Measurements from ENCODE around the gene ANKRD27.
"Not testable (repeated sequence)": the region's sequence is repeated elsewhere in the genome, so short reads cannot be mapped to it uniquely, and the experiment has no call there.

DNA sequence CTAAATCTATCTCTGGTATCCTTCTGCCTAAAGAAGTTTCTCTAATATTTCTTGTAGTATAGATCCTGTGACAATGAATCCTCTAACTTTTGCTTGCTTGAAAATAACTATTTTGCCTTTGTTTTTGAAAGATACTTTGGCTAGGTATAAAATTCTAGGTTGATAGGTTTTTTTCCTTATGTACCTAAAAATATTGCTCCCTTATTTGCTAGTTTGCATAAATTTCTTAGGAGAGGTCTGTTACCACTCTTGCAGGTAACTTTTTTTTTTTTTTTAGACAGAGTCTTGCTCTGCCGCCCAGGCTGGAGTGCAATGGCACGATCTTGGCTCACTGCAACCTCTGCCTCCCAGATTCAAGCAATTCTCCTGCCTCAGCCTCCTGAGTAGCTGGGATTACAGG lies 29.0 kb upstream of the ANKRD27 start:
- not testable (repeated sequence) for TF ChIP-seq POLR2AphosphoS5 (IDR thresholded peaks at IDR 0.05; ENCODE audit: borderline replicate concordance, low read depth, low read length); EZH2 (IDR thresholded peaks at IDR 0.05)

Data from SK-N-MC (cell line).